MM.1S (cell line): ENCODE results near the gene CTCF.

Experiments used
- DNase-seq: peaks from one replicate; pipeline ENCODE4 v3.0.0-alpha.2; 2015
- H2AFZ ChIP-seq: fragments of 300-600 bp; sonication (generic); 2 replicates; pipeline ENCODE4 v1.6.0; 2016; ENCODE audit warnings: antibody characterized with exemption, low read length
- H3F3A ChIP-seq: fragments of 300-600 bp; sonication (generic); 2 replicates; pipeline ENCODE4 v1.6.1; 2016; ENCODE audit warnings: mild to moderate bottlenecking, antibody characterized with exemption, low read length, moderate library complexity, mixed read lengths; ENCODE audit not compliant: insufficient read depth
- H3K27ac ChIP-seq: fragments of 300-600 bp; sonication (generic); 2 replicates; pipeline ENCODE4 v1.5.1; 2016; ENCODE audit warnings: mild to moderate bottlenecking, low read length
- H3K27me3 ChIP-seq: fragments of 300-600 bp; sonication (generic); replicated peaks from 2 replicates; pipeline ENCODE4 v1.6.0; 2016; ENCODE audit warnings: low read length; ENCODE audit not compliant: insufficient read depth
- H3K36me3 ChIP-seq: fragments of 300-600 bp; sonication (generic); replicated peaks from 2 replicates; pipeline ENCODE4 v1.6.1; 2016; ENCODE audit warnings: mild to moderate bottlenecking, low read length, mixed read lengths; ENCODE audit not compliant: insufficient read depth
- H3K4me1 ChIP-seq: fragments of 300-600 bp; sonication (generic); 2 replicates; pipeline ENCODE4 v1.6.1; 2016; ENCODE audit warnings: low read length, mixed read lengths
- H3K4me2 ChIP-seq: fragments of 300-600 bp; sonication (generic); 2 replicates; pipeline ENCODE4 v1.6.0; 2016; ENCODE audit warnings: low read depth, low read length
- H3K4me3 ChIP-seq: fragments of 300-600 bp; sonication (generic); 2 replicates; pipeline ENCODE4 v1.5.1; 2016; ENCODE audit warnings: low read length, mixed read lengths
- H3K79me2 ChIP-seq: fragments of 300-600 bp; sonication (generic); 2 replicates; pipeline ENCODE4 v1.6.1; 2016; ENCODE audit warnings: mixed run types, low read length, mixed read lengths
- H3K9ac ChIP-seq: fragments of 300-600 bp; sonication (generic); 2 replicates; pipeline ENCODE4 v1.6.1; 2016; ENCODE audit warnings: low read length, mixed read lengths
- H3K9me2 ChIP-seq: fragments of 300-600 bp; sonication (generic); replicated peaks from 2 replicates; pipeline ENCODE4 v1.6.1; 2016; ENCODE audit warnings: mild to moderate bottlenecking, low read length, mixed read lengths; ENCODE audit not compliant: insufficient read depth
- H3K9me3 ChIP-seq: fragments of 300-600 bp; sonication (generic); replicated peaks from 2 replicates; pipeline ENCODE4 v1.6.1; 2016; ENCODE audit warnings: mild to moderate bottlenecking, low read length, mixed read lengths; ENCODE audit not compliant: insufficient read depth
- H4K20me1 ChIP-seq: fragments of 300-600 bp; sonication (generic); 2 replicates; pipeline ENCODE4 v1.6.1; 2016; ENCODE audit warnings: mild to moderate bottlenecking, low read length, moderate library complexity, mixed read lengths; ENCODE audit not compliant: insufficient read depth
- EZH2 ChIP-seq: fragments of 300-600 bp; sonication (generic); optimal IDR thresholded peaks from 2 replicates; pipeline ENCODE3; 2017; ENCODE audit warnings: low read depth, mild to moderate bottlenecking, antibody characterized with exemption, low read length, mixed read lengths
- EZH2phosphoT487 ChIP-seq: fragments of 300-600 bp; sonication (generic); IDR thresholded peaks from 2 replicates; pipeline ENCODE4 v1.6.1; 2018; ENCODE audit warnings: antibody characterized with exemption, low read length
- TF ChIP-seq, protein P1 (sequence below): fragments of 300-600 bp; sonication (generic); IDR thresholded peaks from 2 replicates; pipeline ENCODE4 v1.5.1; 2016; ENCODE audit warnings: antibody characterized with exemption, low read length, mixed read lengths

The CTCF gene

GRCh38 chr16:67672739-67673662, 110.7 kb downstream of the CTCF start:
- no peak overlapping the region for H3K27ac ChIP-seq
- H3F3A ChIP-seq: peaks cover 2% of the 10 kb centered on the region; the same call in 1 of the 2 replicates
- H3K79me2 ChIP-seq: no peaks in the 10 kb centered on the region
- no peaks in the 10 kb centered on the region for H3K9me3 ChIP-seq
- no peak overlapping the region for H3K4me3 ChIP-seq
- no peaks in the 10 kb centered on the region for H3K27me3 ChIP-seq
- H3K4me2 ChIP-seq: no peak overlapping the region
- H3K36me3 ChIP-seq: no peaks in the 10 kb centered on the region
- peaks cover 9% of the 10 kb centered on the region for H3K4me1 ChIP-seq
- peak; percentile 61 for DNase-seq
- no peaks in the 10 kb centered on the region for H4K20me1 ChIP-seq
- TF ChIP-seq EZH2: no peak
- TF ChIP-seq, protein P1, sequence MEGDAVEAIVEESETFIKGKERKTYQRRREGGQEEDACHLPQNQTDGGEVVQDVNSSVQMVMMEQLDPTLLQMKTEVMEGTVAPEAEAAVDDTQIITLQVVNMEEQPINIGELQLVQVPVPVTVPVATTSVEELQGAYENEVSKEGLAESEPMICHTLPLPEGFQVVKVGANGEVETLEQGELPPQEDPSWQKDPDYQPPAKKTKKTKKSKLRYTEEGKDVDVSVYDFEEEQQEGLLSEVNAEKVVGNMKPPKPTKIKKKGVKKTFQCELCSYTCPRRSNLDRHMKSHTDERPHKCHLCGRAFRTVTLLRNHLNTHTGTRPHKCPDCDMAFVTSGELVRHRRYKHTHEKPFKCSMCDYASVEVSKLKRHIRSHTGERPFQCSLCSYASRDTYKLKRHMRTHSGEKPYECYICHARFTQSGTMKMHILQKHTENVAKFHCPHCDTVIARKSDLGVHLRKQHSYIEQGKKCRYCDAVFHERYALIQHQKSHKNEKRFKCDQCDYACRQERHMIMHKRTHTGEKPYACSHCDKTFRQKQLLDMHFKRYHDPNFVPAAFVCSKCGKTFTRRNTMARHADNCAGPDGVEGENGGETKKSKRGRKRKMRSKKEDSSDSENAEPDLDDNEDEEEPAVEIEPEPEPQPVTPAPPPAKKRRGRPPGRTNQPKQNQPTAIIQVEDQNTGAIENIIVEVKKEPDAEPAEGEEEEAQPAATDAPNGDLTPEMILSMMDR: peak; percentile 82
- TF ChIP-seq EZH2phosphoT487: no peak
- H3K9me2 ChIP-seq: no peaks in the 10 kb centered on the region
- no peak overlapping the region for H3K9ac ChIP-seq
- H2AFZ ChIP-seq: no peak overlapping the region

DNA sequence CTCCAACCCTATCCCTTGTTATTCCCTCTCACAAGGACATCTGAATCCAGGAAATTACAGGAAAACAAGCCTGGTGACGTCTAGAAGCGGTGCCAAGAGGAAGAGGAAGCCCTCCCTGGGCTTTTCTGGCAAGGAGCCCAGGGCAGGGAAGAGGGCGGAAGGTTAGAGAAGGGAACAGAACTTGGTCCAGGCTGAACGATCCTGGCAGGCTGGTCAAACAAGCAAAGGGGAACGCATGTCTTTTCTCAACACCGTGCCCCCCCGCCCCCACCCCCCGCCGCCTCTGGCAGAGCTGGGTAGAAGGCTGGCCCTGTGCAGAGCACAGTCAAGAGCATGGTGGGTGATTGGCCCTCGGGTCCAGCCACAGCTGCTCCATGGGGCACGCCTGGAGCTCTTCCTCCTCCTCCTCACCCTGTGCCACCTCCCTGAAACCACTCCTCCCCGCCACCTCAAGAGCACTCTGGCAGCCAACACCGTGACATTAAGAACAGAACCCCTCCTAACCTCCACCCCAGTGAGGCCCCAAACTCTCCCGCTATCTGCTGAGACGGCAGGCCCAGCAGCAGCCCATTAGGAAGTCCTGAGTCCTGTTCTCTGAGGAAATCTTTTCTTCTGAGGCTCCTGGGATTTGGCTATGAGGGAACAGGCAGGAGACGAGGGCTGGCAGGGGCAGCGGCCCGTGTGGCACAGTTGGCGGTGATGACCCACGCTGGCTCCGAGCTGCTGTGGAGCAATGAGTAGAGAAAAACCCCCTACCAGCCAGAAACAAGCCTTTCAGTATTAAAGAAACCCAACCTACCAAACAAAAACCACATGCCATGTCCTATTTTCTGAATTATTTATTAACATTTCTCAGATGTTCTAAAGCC, 111.6 kb downstream of the CTCF start:
- no peaks in the 10 kb centered on the region for H3K27me3 ChIP-seq
- no peak for DNase-seq
- no peak overlapping the region for H3K9ac ChIP-seq
- no peak overlapping the region for H2AFZ ChIP-seq
- H3K9me2 ChIP-seq: no peaks in the 10 kb centered on the region
- no peak overlapping the region for H3K4me2 ChIP-seq
- no peaks in the 10 kb centered on the region for H3K9me3 ChIP-seq
- no peak overlapping the region for H3K27ac ChIP-seq
- H3K4me1 ChIP-seq: no peaks in the 10 kb centered on the region
- H4K20me1 ChIP-seq: no peaks in the 10 kb centered on the region
- H3F3A ChIP-seq: no peaks in the 10 kb centered on the region
- no peak overlapping the region for H3K4me3 ChIP-seq
- no peak for TF ChIP-seq EZH2phosphoT487
- TF ChIP-seq, protein P1: no peak
- no peak for TF ChIP-seq EZH2
- H3K36me3 ChIP-seq: no peaks in the 10 kb centered on the region
- no peaks in the 10 kb centered on the region for H3K79me2 ChIP-seq

DNA sequence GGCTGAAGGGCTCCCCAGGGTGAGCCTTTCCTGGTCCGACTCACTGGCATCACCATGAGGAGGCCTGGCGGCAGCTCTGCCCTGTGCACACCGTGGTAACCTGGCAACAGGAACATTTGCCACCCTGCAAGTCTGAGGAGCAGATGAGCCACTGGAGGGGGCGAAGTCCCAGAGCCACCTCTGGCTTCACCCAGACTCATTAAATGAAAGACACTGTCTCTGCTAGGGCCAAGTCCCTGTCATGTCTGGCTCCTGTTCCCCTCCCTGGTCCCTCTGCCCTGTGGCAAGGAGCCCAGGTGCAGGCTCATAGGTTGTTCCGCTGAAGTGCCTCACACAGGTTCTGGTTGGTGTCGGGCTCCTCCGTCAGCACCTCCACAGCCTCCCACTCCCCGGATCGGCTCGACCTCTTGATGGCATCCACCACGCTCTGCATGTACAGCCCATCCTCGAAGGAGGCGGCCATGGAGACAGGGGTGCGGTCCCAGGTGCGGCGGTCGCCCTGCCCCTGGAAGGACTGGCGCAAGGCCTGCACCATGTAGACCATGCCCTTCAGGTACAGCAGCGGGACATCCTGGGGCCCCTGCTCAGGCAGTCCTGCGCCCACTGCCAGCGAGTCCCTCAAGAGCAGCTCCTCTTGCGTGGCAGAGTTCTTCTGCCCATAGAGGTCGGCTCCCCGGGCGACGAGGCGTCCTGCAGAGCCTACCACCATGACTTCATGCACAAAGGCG, 112.7 kb downstream of the CTCF start:
- Histone ChIP-seq H3K9me2 (no peaks in the 10 kb centered on the region), H3K79me2 (no peaks in the 10 kb centered on the region), H3K27ac (no peak overlapping the region), H3K27me3 (no peaks in the 10 kb centered on the region), H3K4me1 (no peaks in the 10 kb centered on the region), H3K9ac (no peak overlapping the region), H3K4me2 (no peak overlapping the region), H4K20me1 (no peaks in the 10 kb centered on the region), H3K36me3 (no peaks in the 10 kb centered on the region), H3K4me3 (no peak overlapping the region), H3K9me3 (no peaks in the 10 kb centered on the region), H2AFZ (no peak overlapping the region), H3F3A (no peaks in the 10 kb centered on the region)
- TF ChIP-seq EZH2phosphoT487: no peak
- TF ChIP-seq EZH2: no peak
- TF ChIP-seq, protein P1: no peak
- DNase-seq: no peak
